GM18861 (cell line): ENCODE measurements around the gene LCE1D.

Experiments used
- ATAC-seq: cut with Tn5 transposase; IDR thresholded peaks from one replicate; pipeline ENCODE4 v1.9.1; 2021; ENCODE audit not compliant: unreplicated experiment

The LCE1D gene

DNA sequence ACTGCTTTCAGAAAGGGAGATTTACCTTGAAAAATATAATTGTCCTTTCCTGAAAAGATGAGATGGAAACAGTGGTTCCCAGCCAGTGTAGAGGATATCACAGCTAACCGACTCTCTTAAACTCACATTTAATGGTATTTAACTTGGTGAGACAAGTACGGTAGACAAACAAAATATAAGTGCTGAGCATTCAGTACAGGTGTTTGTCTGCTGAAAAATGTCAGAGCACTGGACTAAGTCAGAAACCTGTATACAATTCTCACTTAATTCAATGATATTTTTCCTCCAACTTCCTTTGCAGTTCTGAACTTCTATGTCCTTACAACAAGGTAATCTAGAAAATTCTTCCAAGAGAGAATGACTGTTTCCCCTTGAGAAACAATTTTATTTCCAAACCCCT lies 15.2 kb downstream of the LCE1D start, which contains the start of gene LCE1B:
Gene LCE1B, plus strand, starts transcription at position 301 of the 400 bp plus-strand sequence. CDS start 476 bp downstream, outside the sequence.
- no peak for ATAC-seq

- no peak for ATAC-seq
These were observed 20.8 kb downstream of the LCE1D start for GRCh38 chr1:152817309-152817708.

GRCh38 chr1:152823294-152823693 lies 26.8 kb downstream of the LCE1D start:
- no peak for ATAC-seq

GRCh38 chr1:152824964-152825363 lies 28.4 kb downstream of the LCE1D start:
- no peak for ATAC-seq

DNA sequence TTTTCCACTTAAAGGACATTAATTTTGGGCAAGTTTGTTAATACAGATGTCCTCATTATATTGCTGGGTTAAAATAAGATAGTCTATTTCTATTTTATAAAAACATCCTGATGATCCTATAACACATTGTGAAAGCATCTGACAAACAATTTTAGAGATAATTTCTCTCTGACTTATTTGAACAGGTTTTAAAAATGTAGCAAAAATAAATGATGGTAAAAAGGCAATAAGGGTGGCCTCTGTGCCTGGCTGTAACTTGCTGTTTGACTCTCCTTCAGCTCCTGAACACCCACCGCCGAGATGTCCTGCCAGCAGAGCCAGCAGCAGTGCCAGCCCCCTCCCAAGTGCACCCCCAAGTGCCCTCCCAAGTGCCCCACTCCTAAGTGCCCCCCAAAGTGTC lies 30.7 kb downstream of the LCE1D start, which contains the start of gene LCE1A:
Gene LCE1A, plus strand, starts transcription at position 301 of the 400 bp plus-strand sequence. Its CDS starts 0 bp downstream, at position 301.
- no peak for ATAC-seq

- no peak for ATAC-seq
These were observed 40.3 kb downstream of the LCE1D start for GRCh38 chr1:152836870-152837269.

DNA sequence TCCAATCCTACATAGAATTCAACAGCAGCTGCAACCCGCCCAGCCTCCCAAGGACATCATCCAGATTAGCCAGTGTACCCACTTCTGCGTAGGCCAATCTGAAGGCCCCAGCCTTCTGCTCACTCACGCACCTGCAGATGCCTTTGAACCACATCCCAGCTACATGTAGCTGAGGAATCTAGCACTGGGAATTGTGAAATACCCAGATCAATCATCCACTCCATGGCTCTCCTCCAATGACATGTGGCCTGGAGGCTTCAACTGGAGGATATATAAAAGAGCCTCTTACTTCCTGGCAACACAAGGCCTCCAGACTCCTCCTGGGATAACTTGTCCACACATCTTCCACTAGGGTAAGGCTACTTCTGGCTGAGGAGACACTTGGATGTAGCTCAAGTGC lies 46.0 kb downstream of the LCE1D start, which contains the start of gene LCE6A:
Gene LCE6A, plus strand, starts transcription at position 301 of the 400 bp plus-strand sequence. CDS start 665 bp downstream, outside the sequence.
- no peak for ATAC-seq
